Neutrophil (primary cell): ENCODE results near the gene ST14.
"Not testable (repeated sequence)": the region's sequence is repeated elsewhere in the genome, so short reads cannot be mapped to it uniquely, and the experiment has no call there.

Experiments used
- H3K27ac ChIP-seq: fragments of 200-600 bp; sonication (generic); 2 replicates; pipeline ENCODE4 v1.5.1; 2016; ENCODE audit warnings: mild to moderate bottlenecking, moderate library complexity
- H3K27me3 ChIP-seq: fragments of 200-600 bp; sonication (generic); 2 replicates; pipeline ENCODE4 v1.6.0; 2016; ENCODE audit warnings: mild to moderate bottlenecking
- H3K36me3 ChIP-seq: fragments of 200-600 bp; sonication (generic); 2 replicates; pipeline ENCODE4 v1.5.1; 2017
- H3K4me1 ChIP-seq, 2 experiments: fragments of 200-600 bp in 1 of 2; sonication (generic) in 1 of 2; 1 replicate in 1 of 2; 2 replicates in 1 of 2; pipeline versions ENCODE4 v1.5.1 to v1.6.1; 2013 to 2016; ENCODE audit warnings: low read depth in 1 of 2, low read length in 1 of 2, mild to moderate bottlenecking in 1 of 2, moderate library complexity in 1 of 2; ENCODE audit not compliant: control insufficient read depth in 1 of 2, insufficient read depth in 1 of 2
- H3K4me3 ChIP-seq, 2 experiments: fragments of 200-600 bp in 1 of 2; sonication (generic) in 1 of 2; 1 replicate in 1 of 2; 2 replicates in 1 of 2; pipeline ENCODE4 v1.5.1; 2013 to 2016; ENCODE audit warnings: low read depth in 1 of 2, low read length in 1 of 2, mild to moderate bottlenecking in 1 of 2, moderate library complexity in 1 of 2
- H3K9me3 ChIP-seq: fragments of 200-600 bp; sonication (generic); 2 replicates; pipeline ENCODE4 v1.5.1; 2016
- TF ChIP-seq, protein P1 (sequence below): fragments of 200-600 bp; sonication (generic); IDR thresholded peaks from 2 replicates; pipeline ENCODE4 v1.5.1; 2016; ENCODE audit warnings: antibody characterized with exemption

The ST14 gene

DNA sequence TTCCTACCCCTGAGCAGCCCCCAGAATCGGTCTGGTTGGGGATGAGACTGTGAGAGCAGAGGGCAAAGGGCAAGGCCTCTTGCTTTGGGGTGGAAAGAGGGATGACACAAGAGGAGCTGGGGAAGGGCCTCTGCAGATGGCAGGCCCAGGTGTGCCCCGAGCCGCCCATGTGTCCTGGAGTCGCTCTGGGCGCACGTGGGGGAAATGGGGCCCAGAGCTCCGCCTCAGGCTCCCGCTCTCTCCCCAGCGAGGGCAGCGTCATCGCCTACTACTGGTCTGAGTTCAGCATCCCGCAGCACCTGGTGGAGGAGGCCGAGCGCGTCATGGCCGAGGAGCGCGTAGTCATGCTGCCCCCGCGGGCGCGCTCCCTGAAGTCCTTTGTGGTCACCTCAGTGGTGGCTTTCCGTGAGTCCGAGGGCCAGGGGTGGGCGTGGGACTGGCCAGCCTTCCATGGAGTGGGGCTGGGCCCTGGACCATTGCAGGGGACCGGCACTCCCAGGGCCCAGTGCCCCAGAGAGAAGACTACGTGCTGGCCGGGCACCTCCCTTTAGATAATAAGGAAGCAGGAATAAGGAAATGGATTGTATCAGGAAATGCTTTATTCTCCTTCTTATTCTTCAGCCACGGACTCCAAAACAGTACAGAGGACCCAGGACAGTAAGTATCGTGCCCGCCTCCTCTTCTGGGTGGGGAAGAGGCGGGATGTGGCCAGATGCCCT, 30.1 kb downstream of the ST14 start:
- Histone ChIP-seq H3K27me3 (no peaks in the 10 kb centered on the region), H3K9me3 (no peaks in the 10 kb centered on the region), H3K27ac (no peak overlapping the region)

DNA sequence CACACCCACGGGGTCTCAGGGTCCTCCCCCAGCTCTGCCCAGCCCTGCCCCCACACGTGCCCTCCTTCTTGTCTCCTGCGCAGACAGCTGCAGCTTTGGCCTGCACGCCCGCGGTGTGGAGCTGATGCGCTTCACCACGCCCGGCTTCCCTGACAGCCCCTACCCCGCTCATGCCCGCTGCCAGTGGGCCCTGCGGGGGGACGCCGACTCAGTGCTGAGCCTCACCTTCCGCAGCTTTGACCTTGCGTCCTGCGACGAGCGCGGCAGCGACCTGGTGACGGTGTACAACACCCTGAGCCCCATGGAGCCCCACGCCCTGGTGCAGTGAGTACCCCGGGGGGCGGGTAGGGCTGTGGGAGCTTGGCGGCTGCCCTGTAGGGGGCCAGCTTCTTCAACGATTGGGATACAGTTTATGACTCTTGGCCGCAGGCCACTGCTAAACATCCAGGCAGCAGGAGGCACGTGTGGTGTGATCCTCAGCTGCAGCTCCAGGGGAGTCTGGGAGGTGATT, 30.8 kb downstream of the ST14 start:
- H3K9me3 ChIP-seq = no peaks in the 10 kb centered on the region
- no peaks in the 10 kb centered on the region for H3K4me1 ChIP-seq
- no peaks in the 10 kb centered on the region for H3K36me3 ChIP-seq
- H3K27me3 ChIP-seq = no peaks in the 10 kb centered on the region
- no peak overlapping the region for H3K4me3 ChIP-seq
- no peak overlapping the region for H3K27ac ChIP-seq
- TF ChIP-seq, protein P1, sequence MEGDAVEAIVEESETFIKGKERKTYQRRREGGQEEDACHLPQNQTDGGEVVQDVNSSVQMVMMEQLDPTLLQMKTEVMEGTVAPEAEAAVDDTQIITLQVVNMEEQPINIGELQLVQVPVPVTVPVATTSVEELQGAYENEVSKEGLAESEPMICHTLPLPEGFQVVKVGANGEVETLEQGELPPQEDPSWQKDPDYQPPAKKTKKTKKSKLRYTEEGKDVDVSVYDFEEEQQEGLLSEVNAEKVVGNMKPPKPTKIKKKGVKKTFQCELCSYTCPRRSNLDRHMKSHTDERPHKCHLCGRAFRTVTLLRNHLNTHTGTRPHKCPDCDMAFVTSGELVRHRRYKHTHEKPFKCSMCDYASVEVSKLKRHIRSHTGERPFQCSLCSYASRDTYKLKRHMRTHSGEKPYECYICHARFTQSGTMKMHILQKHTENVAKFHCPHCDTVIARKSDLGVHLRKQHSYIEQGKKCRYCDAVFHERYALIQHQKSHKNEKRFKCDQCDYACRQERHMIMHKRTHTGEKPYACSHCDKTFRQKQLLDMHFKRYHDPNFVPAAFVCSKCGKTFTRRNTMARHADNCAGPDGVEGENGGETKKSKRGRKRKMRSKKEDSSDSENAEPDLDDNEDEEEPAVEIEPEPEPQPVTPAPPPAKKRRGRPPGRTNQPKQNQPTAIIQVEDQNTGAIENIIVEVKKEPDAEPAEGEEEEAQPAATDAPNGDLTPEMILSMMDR = no peak

More for the DNA sequence above, 30.1 kb downstream of the ST14 start:
- H3K36me3 ChIP-seq = no peaks in the 10 kb centered on the region
- H3K4me1 ChIP-seq = no peaks in the 10 kb centered on the region
- H3K4me3 ChIP-seq = no peak overlapping the region
- TF ChIP-seq, protein P1 = no peak

DNA sequence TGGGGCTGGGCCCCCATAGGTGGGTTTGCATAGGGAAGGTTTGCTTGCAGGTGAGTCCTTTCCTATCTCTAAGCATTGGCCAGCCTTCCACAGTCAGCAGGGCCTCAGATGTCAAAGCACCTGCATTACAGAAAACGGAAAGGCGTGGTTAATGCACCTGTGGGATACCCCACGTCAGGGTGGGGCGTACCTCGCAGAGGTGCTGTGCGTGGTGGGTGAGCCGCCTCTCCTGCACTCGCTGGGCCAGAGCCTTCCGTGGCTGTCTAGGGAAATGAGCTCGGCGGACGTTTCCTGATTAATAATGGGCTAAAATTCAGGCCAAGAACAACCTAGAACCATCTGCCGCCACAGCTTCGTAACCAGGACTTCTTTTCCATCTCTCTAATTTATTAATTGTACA, 32.3 kb downstream of the ST14 start:
- TF ChIP-seq, protein P1 = no peak
- no peak overlapping the region for H3K27ac ChIP-seq
- H3K4me3 ChIP-seq = no peak overlapping the region
- no peaks in the 10 kb centered on the region for H3K4me1 ChIP-seq
- no peaks in the 10 kb centered on the region for H3K27me3 ChIP-seq
- H3K9me3 ChIP-seq = no peaks in the 10 kb centered on the region
- H3K36me3 ChIP-seq = peaks cover 7% of the 10 kb centered on the region

DNA sequence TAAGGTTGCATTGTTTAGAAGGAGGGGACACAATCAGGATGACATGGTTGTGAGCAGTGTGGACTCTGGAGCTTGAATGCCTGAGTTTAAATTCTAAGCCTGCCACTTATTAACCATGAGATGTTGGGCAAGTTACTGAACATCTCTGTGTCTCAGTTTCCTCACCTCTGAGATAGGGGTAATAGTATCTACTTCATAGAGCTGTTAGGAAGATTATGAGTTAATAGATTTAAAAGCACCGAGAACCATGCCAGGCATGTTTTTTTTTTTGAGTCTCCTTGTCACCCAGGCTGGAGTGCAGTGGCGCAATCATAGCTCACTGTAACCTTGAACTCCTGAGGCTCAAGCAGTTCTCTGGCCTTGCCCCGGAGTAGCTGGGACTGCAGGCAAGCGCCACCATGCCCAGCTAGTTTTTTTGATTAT, 33.3 kb downstream of the ST14 start:
- no peaks in the 10 kb centered on the region for H3K27me3 ChIP-seq
- no peak overlapping the region for H3K27ac ChIP-seq
- TF ChIP-seq, protein P1 = no peak
- H3K36me3 ChIP-seq = peaks cover 7% of the 10 kb centered on the region
- H3K9me3 ChIP-seq = no peaks in the 10 kb centered on the region
- no peaks in the 10 kb centered on the region for H3K4me1 ChIP-seq
- no peak overlapping the region for H3K4me3 ChIP-seq

DNA sequence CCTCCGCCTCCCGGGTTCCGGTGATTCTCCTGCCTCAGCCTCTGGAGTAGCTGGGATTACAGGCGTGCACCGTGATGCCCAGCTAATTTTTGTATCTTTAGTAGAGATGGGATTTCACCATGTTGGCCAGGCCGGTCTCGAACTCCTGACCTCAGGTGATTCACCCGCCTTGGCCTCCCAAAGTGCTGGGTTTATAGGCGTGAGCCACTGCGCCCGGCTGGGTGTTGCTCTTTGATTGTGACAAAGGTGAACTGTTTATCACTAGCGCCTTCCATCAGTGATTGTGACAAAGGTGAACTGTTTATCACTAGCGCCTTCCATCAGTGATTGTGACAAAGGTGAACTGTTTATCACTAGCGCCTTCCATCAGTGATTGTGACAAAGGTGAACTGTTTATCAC, 34.0 kb downstream of the ST14 start:
- H3K4me3 ChIP-seq, H3K27me3 ChIP-seq, H3K9me3 ChIP-seq, H3K27ac ChIP-seq, H3K4me1 ChIP-seq: not testable (repeated sequence)
- H3K36me3 ChIP-seq = peaks cover 12% of the 10 kb centered on the region

DNA sequence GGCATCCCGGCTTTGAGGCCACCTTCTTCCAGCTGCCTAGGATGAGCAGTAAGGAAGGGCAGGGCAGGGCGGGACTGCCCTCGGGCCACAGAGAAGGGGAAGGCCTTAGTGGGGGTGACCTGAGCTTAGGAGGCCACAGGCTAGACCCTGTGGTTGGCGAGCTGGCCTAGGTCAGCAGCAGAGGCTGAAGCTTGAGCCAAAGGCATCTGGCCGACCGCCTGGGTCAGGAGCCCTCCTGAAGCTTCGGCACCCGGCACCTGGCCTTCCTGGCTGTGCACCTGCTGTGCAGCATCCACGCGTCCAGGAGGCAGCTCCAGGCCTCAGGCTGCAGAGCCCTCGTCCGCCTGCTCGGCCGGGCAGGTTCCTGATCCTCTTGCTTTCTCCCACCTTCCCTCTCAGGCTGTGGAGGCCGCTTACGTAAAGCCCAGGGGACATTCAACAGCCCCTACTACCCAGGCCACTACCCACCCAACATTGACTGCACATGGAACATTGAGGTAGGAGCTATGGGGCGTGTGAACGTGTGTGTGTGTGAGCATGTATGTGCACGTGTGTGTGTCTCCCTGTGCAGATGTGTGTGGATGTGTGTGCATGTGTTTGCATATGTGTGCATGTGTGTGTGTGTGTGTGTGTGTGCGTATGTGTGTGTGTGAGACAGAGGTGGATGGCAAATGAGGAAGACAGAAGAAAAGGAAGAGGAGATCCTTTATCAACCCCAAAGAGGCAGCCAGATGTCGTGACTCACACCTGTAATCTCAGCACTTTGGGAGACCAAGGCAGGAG, 34.9 kb downstream of the ST14 start:
- TF ChIP-seq, protein P1 = no peak
- H3K4me3 ChIP-seq = no peak overlapping the region
- no peaks in the 10 kb centered on the region for H3K4me1 ChIP-seq
- H3K27ac ChIP-seq = no peak overlapping the region
- no peaks in the 10 kb centered on the region for H3K27me3 ChIP-seq
- H3K36me3 ChIP-seq = peaks cover 18% of the 10 kb centered on the region
- no peaks in the 10 kb centered on the region for H3K9me3 ChIP-seq
